Activated naive CD8-positive, alpha-beta T cell treated with anti-CD3 and anti-CD28 coated beads, Interleukin-2, amount 10 ng/mL, durations not matched to agents 7 days and 5 days (primary cell): ENCODE data around the gene CFLAR. TPM values are rescaled to one million over a fixed set of nuclear protein-coding genes. Genes with fewer than 3 reads are reported as not detected.
"Not testable (repeated sequence)": the region's sequence is repeated elsewhere in the genome, so short reads cannot be mapped to it uniquely, and the experiment has no call there.

Experiments
- ATAC-seq: fragments of 150-1000 bp; cut with Tn5 transposase; one replicate; pipeline ENCODE4 v1.10.0; 2021; ENCODE audit warnings: low read depth, moderate library complexity
- POLR2A ChIA-PET: fragments of 350-600 bp; sonication (Branson Sonifier 250); formaldehyde crosslinking; loops from one replicate; lab custom pipeline; 2021; ENCODE audit warnings: antibody characterized with exemption; lab: Charles Lee
- DNase-seq: peaks from one replicate; pipeline ENCODE4 v3.0.0; 2021
- H3K27ac Mint-ChIP-seq: one replicate; pipeline ENCODE4 v1.8.0; 2022; ENCODE audit warnings: mild to moderate bottlenecking, mixed read lengths
- H3K27me3 Mint-ChIP-seq: one replicate; pipeline ENCODE4 v1.8.0; 2022; ENCODE audit warnings: mild to moderate bottlenecking, moderate library complexity, mixed read lengths
- H3K36me3 Mint-ChIP-seq: one replicate; pipeline ENCODE4 v1.8.0; 2021; ENCODE audit warnings: mild to moderate bottlenecking, mixed read lengths
- H3K4me1 Mint-ChIP-seq: one replicate; pipeline ENCODE4 v1.8.0; 2021; ENCODE audit warnings: mixed read lengths
- H3K4me3 Mint-ChIP-seq: one replicate; pipeline ENCODE4 v1.8.0; 2022; ENCODE audit warnings: mild to moderate bottlenecking, moderate library complexity, mixed read lengths
- H3K9me3 Mint-ChIP-seq: one replicate; pipeline ENCODE4 v1.8.0; 2021; ENCODE audit warnings: mixed read lengths
- total RNA-seq, 2 experiments: library from RNA; stranded (reverse); gene quantifications; one replicate each; pipeline ENCODE4 v1.2.3, GENCODE V29; 2021

CFLAR gene
- total RNA-seq, 2 experiments from 2014 or later, result 139 to 140 TPM

DNA sequence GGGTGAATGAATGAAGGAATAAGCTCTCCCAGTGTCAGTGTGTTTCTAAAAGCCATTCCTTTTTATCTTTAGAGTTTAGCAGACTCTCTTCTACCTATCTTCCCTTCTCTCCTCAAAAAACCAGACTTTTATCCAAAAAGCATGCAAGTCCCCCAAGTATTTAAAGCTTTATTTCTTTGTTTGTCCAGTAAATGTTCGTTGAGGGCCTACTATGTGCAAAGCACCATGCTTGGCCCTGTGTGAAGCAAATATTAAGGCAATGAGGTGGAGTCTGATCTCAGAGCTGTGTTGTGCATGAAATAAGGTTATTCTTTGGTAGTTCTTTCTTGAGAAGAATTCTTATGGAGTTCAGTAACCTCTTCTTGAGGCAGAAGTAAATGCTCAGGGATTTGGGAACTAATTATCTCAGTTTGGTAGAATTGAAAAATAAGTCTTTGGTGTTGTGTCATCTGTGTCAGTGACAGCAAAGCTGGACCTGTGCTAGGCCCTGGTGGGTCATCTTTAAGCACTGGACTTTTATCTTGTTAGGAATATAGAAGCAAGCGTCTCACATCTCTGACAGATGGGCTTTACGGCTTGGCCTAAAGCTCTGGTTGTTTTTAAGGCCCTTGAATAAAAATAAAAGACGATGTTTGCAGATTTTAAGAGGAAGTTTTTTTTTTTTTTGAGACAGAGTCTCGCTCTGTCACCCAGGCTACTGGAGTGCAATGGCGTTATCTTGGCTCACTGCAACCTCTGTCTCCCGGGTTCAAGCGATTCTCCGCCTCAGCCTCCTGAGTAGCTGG is 38.8 kb downstream of the CFLAR start:
- Mint-ChIP-seq H3K9me3 (peaks cover under 1% of the 10 kb centered on the region), H3K27ac (no peak overlapping the region), H3K4me1 (peaks cover 24% of the 10 kb centered on the region), H3K36me3 (peaks cover 30% of the 10 kb centered on the region), H3K27me3 (no peaks in the 10 kb centered on the region), H3K4me3 (no peak overlapping the region)
- POLR2A ChIA-PET, result no interaction called here
- ATAC-seq (no peak), DNase-seq (no peak)

DNA sequence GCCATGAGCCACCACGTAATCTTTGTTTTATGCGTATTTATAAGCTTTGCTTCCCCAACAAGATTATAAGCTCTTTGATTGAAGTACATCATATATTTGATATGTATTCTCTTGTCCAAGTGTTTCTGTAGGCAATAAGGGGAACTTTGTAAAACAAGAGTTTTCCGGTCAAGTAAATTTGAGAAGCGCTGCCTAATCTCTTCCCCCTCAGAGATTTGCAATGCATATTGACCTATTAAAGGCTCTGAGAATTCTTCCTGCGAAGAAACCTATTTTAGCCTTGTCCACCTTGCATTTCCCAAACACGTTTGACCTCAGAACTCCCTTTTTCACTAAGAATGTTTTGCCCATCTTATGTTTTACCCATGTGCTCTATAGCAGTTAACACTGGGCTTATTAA is 40.1 kb downstream of the CFLAR start:
- Mint-ChIP-seq H3K4me1 (peaks cover 16% of the 10 kb centered on the region), H3K36me3 (peaks cover 23% of the 10 kb centered on the region), H3K9me3 (no peaks in the 10 kb centered on the region), H3K4me3 (no peak overlapping the region), H3K27me3 (no peaks in the 10 kb centered on the region), H3K27ac (no peak overlapping the region)
- ATAC-seq (no peak), DNase-seq (no peak)
- POLR2A ChIA-PET, result interaction anchor here (0.9 kb wide), 1 partner anchor 38 kb away, joined by 3 read pairs; no protein-coding TSS in a partner anchor

DNA sequence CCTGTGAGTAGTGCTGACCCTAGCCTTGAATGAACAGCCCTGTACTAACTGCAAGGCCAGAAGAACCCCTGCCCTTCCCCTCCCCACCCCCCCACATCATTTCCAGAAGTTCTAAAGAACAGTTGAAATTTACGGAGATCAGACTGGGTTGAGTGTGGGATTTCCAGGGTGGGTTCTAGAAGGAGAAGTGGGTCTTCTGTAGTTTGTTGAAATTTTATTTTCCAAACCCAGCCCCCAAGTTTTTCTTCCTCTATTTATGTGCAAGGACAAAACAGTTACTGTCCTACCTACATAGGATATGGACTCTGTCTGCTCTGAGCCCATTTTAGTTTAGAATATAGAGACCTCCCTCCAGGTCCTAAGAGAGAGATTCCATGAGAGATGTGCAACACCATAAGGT is 40.7 kb downstream of the CFLAR start:
- H3K9me3 Mint-ChIP-seq, result no peaks in the 10 kb centered on the region
- H3K27me3 Mint-ChIP-seq, result no peaks in the 10 kb centered on the region
- POLR2A ChIA-PET, result interaction anchor here (3.1 kb wide), 1 partner anchor 40 kb away, joined by 46 read pairs; the partner anchor contains the start of gene CFLAR
- peaks cover 17% of the 10 kb centered on the region for H3K36me3 Mint-ChIP-seq
- ATAC-seq (no peak), DNase-seq (no peak)
- peak overlapping the region; percentile 48 for H3K27ac Mint-ChIP-seq
- peaks cover 10% of the 10 kb centered on the region for H3K4me1 Mint-ChIP-seq
- no peak overlapping the region for H3K4me3 Mint-ChIP-seq

DNA sequence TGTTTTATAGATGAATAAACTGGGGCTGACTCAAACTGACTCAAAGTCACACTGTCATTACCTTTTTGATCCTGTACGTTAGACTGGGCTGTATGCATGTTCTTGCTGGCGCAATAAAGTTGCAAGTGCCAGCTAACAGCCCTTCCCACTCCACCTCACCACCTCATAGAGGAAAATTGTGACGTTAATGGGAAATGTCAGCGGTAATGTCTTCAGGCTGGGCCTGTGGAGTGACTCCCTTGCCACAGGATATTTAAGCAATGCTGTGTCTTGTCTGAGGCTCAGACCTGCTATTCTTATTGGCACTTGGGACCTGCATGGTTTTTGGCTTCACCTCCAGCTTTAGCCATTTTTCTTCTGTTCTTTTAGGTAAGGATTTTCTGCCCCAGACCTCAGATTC is 41.7 kb downstream of the CFLAR start:
- Mint-ChIP-seq H3K27me3 (no peaks in the 10 kb centered on the region), H3K4me1 (peaks cover 9% of the 10 kb centered on the region), H3K27ac (peak overlapping the region; percentile 85), H3K36me3 (peaks cover 20% of the 10 kb centered on the region), H3K4me3 (peak overlapping the region; percentile 17), H3K9me3 (no peaks in the 10 kb centered on the region)
- ATAC-seq, result no peak
- POLR2A ChIA-PET, result interaction anchor here (0.7 to 3.1 kb wide), 6 partner anchors 13 to 294 kb away, joined by 3 to 46 read pairs (median 4); partner anchors contain the start of genes CFLAR, CLK1, NDUFB3 and ORC2
- no peak for DNase-seq

DNA sequence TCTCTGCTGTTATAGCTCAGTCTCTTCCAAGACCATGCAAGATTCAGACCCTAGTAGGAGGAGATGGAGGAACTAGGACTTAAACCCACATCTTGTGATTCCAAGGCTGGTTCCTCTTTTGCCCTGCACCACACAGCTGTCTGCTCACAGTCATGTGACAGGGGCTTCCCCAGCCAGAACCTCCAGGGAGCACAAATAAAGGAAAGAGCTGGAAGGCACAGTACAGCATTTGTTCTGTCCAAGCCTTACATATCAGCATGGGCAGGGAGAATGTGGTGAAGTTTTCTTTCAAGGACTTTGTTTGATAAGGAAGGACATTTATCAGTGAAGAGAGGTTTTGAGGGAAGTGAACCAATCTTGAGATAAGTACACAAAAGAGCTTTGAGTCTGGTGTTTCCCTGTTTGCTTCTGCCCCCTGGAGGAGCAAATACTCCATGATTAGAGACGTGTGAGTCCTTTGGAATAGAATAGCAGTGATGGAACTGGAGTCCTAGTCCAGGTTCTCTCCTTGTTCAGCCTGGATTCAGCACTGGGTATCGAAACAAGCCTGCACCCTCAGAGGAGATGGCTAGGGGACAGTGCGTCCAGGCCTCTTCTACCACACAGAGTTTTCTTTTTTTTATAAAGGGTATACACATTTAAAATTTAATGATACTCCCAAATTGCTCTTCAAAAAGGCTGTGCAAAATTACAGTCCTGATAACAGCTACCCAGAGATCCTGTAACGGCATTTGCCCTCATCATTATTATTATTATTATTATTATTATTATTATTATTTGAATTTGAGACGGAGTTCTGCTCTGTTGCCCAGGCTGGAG is 42.4 kb downstream of the CFLAR start:
- H3K36me3 Mint-ChIP-seq, result peaks cover 25% of the 10 kb centered on the region
- peak overlapping the region; percentile 17 for H3K4me3 Mint-ChIP-seq
- POLR2A ChIA-PET, result interaction anchor here (0.7 to 3.1 kb wide), 6 partner anchors 13 to 294 kb away, joined by 3 to 46 read pairs (median 4); partner anchors contain the start of genes CFLAR, CLK1, NDUFB3 and ORC2

DNA sequence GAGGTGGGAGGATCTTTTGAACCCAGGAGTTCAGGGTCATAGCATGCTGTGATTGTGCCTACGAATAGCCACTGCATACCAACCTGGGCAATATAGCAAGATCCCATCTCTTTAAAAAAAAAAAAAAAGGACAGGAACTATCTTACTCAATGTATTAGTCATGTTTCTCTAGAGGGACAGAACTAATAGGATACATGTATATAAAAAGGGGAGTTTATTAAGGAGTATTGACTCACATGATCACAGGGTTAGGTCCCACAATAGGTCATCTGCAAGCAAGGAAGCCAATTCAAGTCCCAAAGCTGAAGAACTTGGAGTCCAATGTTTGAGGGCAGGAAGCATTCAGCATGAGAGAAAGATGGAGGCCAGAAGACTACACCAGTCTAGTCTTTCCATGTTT is 48.2 kb downstream of the CFLAR start:
- Mint-ChIP-seq H3K36me3 (peaks cover 48% of the 10 kb centered on the region), H3K27me3 (no peaks in the 10 kb centered on the region), H3K4me1 (no peaks in the 10 kb centered on the region), H3K4me3 (no peak overlapping the region), H3K27ac (no peak overlapping the region), H3K9me3 (no peaks in the 10 kb centered on the region)
- POLR2A ChIA-PET, result no interaction called here
- no peak for ATAC-seq
- no peak for DNase-seq

More for the DNA sequence above, 42.4 kb downstream of the CFLAR start:
- Mint-ChIP-seq H3K27ac (peak overlapping the region; percentile 85), H3K27me3 (no peaks in the 10 kb centered on the region), H3K9me3 (no peaks in the 10 kb centered on the region), H3K4me1 (peaks cover 9% of the 10 kb centered on the region)
- DNase-seq (no peak), ATAC-seq (peak; percentile 87)

DNA sequence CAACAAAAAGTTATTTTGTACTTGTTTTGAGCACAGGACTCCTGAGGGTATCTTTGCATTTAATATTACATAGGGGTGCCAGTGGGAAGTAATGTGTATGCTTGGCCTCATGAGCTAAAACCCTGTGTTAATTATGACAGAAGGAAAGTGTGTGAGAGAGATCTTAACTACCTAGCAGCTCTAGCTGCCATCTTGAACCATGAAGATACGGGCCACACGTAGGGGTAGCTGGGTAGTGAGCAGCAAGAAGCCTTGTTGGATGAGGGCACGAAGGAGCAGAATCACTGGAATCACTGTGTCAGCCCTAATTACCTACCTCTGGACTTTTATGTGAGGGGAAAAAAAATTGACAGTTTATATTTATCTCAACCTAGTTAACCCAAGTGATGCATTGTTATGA is 51.6 kb downstream of the CFLAR start:
- no peak for ATAC-seq
- Mint-ChIP-seq H3K27me3 (no peaks in the 10 kb centered on the region), H3K4me3 (no peak overlapping the region), H3K9me3 (no peaks in the 10 kb centered on the region), H3K4me1 (no peaks in the 10 kb centered on the region), H3K36me3 (peaks cover 39% of the 10 kb centered on the region), H3K27ac (no peak overlapping the region)
- DNase-seq, result no peak
- POLR2A ChIA-PET, result no interaction called here

DNA sequence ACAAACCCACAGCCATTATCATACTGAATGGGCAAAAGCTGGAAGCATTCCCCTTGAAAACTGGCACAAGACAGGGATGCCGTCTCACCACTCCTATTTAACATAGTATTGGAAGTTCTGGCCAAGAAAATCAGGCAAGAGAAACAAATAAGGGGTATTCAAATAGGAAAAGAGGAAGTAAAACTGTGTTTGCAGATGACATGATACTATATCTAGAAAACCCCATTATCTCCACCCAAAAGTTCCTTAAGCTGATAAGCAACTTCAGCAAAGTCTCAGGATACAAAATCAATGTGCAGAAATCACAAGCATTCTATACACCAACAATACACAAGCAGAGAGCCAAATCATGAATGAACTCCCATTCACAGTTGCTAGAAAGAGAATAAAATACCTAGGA is 52.5 kb downstream of the CFLAR start:
- not testable (repeated sequence) for H3K9me3 Mint-ChIP-seq

DNA sequence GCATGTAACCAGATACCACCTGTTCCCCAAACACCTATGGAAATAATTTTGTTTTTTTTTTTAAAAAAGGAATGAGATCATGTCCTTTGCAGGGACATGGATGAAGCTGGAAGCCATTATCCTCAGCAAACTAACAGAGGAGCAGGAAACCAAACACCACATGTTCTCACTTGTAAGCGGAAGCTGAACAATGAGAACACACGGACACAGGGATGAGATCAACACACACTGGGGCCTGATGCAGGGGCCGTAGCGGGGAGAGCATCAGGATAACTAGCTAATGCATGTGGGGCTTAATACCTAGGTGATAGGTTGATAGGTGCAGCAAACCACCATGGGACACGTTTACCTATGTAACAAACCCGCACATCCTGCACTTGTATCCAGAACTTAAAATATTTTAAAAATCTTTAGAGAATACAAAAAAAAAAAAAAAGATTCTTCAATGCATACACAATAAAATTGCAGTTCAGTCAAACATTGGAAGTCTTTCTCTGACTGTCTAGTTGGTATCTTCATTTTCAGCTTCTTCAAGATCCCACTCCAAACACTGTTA is 55.4 kb downstream of the CFLAR start:
- Mint-ChIP-seq H3K27me3 (no peaks in the 10 kb centered on the region), H3K9me3 (no peaks in the 10 kb centered on the region), H3K36me3 (peaks cover 14% of the 10 kb centered on the region), H3K27ac (no peak overlapping the region), H3K4me1 (peaks cover 14% of the 10 kb centered on the region), H3K4me3 (no peak overlapping the region)
- no peak for DNase-seq
- POLR2A ChIA-PET, result interaction anchor here (0.6 to 1.6 kb wide), 3 partner anchors 14 to 1040 kb away, joined by 3 to 4 read pairs (median 3); no protein-coding TSS in a partner anchor
- no peak for ATAC-seq

More for the DNA sequence above, 52.5 kb downstream of the CFLAR start:
- H3K4me3 Mint-ChIP-seq, H3K4me1 Mint-ChIP-seq, POLR2A ChIA-PET, ATAC-seq, DNase-seq, H3K27me3 Mint-ChIP-seq, H3K27ac Mint-ChIP-seq: not testable (repeated sequence)
- peaks cover 31% of the 10 kb centered on the region for H3K36me3 Mint-ChIP-seq

DNA sequence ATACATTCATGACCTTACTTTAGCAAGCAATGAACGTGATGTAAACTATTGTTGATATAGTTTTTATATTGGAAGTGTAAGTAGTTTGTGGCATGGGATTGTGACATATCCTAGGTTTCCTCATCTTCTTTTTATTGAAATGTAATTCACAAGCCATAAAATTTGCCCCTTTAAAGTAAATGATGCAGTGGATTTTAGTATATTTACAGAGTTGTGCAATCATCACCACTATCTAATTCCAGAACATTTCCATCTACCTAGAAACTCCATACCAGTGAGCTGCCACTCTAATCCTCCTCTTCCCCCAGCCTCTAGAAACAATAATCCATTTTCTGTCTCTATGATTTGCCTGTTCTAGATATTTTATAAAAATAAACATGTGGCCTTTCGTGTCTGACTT is 56.3 kb downstream of the CFLAR start:
- POLR2A ChIA-PET, result no interaction called here
- no peak for DNase-seq

DNA sequence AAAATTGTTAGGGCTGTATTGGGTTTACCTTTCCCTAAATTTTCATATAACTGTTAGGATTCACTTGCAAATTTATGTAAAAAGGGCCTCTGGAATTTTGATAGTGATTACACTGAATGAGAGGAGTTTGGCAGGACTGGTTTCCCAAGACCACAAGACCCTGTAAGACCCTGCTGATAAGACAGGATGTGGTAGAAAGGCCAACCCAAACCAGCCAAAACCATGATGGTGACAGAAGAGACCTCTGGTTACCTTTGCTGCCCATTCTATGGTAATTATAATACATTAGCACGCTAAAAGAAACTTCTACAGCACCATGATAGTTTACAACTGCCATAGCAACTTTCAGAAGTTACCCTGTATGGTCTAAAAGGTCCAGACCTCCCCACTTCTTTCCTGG is 58.7 kb downstream of the CFLAR start:
- Mint-ChIP-seq H3K27me3 (no peaks in the 10 kb centered on the region), H3K36me3 (no peaks in the 10 kb centered on the region), H3K4me3 (no peak overlapping the region), H3K27ac (no peak overlapping the region), H3K9me3 (no peaks in the 10 kb centered on the region), H3K4me1 (peaks cover 18% of the 10 kb centered on the region)
- ATAC-seq (no peak), DNase-seq (no peak)
- POLR2A ChIA-PET, result no interaction called here

More for the DNA sequence above, 56.3 kb downstream of the CFLAR start:
- H3K4me3 Mint-ChIP-seq, result no peak overlapping the region
- ATAC-seq, result no peak
- H3K9me3 Mint-ChIP-seq, result no peaks in the 10 kb centered on the region
- H3K27me3 Mint-ChIP-seq, result no peaks in the 10 kb centered on the region
- H3K36me3 Mint-ChIP-seq, result peaks cover 9% of the 10 kb centered on the region
- H3K4me1 Mint-ChIP-seq, result peaks cover 15% of the 10 kb centered on the region
- H3K27ac Mint-ChIP-seq, result no peak overlapping the region

DNA sequence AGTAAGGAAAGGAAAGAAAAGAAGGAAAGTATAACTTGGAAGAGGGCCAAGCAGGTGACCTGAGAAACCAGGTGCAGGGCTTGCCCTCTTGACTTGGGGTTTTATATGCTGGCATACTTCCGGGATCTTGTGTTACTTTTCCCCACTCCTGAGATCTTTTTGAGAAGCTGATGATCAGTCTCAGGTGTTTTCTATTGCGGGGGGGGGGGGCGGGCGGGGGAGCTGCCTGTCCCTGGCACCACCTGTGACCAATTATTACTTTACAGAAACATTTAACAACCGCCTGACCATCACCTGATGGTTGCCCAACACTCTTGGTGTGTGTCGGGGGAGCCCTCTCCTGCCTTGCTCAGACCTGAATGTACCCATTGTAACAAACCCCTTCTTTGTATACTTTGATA is 60.1 kb downstream of the CFLAR start:
- H3K27ac Mint-ChIP-seq, result no peak overlapping the region
- H3K36me3 Mint-ChIP-seq, result no peaks in the 10 kb centered on the region

DNA sequence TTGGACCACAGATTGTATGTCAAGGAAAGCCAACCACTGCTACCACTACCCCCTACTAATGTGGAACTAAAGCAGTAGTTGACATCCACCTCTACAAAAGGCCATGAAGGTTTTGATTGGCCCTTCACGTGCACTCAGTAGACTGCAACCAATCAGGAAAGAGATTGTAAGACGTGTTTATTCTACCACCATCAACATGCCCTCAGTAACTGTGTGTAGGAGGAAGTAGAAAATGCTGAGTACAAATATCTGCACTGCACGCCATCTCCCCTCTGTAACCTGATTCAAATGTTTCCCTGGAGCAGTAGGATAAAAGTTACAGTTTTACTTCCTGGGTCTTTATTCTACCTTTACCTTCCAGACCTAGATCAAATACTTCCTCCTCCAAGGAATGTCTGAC is 64.0 kb downstream of the CFLAR start:
- peak overlapping the region; percentile 36 for H3K27ac Mint-ChIP-seq
- POLR2A ChIA-PET, result interaction anchor here (1.1 kb wide), 1 partner anchor 52 kb away, joined by 4 read pairs; no protein-coding TSS in a partner anchor
- H3K4me1 Mint-ChIP-seq, result peaks cover 33% of the 10 kb centered on the region

More for the DNA sequence above, 60.1 kb downstream of the CFLAR start:
- H3K9me3 Mint-ChIP-seq, result no peaks in the 10 kb centered on the region
- H3K4me1 Mint-ChIP-seq, result peaks cover 24% of the 10 kb centered on the region
- no peaks in the 10 kb centered on the region for H3K27me3 Mint-ChIP-seq
- POLR2A ChIA-PET, result interaction anchor here (0.9 kb wide), 1 partner anchor 58 kb away, joined by 3 read pairs; no protein-coding TSS in a partner anchor
- DNase-seq (no peak), ATAC-seq (no peak)
- no peak overlapping the region for H3K4me3 Mint-ChIP-seq

More for the DNA sequence above, 64.0 kb downstream of the CFLAR start:
- Mint-ChIP-seq H3K36me3 (peaks cover 5% of the 10 kb centered on the region), H3K27me3 (no peaks in the 10 kb centered on the region), H3K9me3 (no peaks in the 10 kb centered on the region), H3K4me3 (no peak overlapping the region)
- DNase-seq (no peak), ATAC-seq (no peak)
